Smooth muscle cell (in vitro differentiated cells): ENCODE measurements around the gene MICAL2. TPM values are rescaled to one million over a fixed set of nuclear protein-coding genes. Genes with fewer than 3 reads are reported as not detected.

Experiments
- DNase-seq: peaks from one replicate; lab custom pipeline; 2025; ENCODE audit not compliant: unreplicated experiment; lab: John Stamatoyannopoulos, UW
- H2AFZ ChIP-seq: fragments of 200-600 bp; sonication (generic); 2 replicates; pipeline ENCODE4 v1.6.0; 2016; ENCODE audit warnings: antibody characterized with exemption, low read depth, mild to moderate bottlenecking
- H3F3A ChIP-seq: fragments of 200-600 bp; sonication (generic); 2 replicates; pipeline ENCODE4 v1.6.0; 2017; ENCODE audit warnings: antibody characterized with exemption, low read depth
- H3K27ac ChIP-seq: fragments of 200-600 bp; sonication (generic); 2 replicates; pipeline ENCODE4 v1.5.1; 2016; ENCODE audit warnings: low read depth, mild to moderate bottlenecking
- H3K27me3 ChIP-seq: fragments of 200-600 bp; sonication (generic); 2 replicates; pipeline ENCODE4 v1.6.1; 2016; ENCODE audit warnings: low read depth, mild to moderate bottlenecking
- H3K36me3 ChIP-seq: fragments of 200-600 bp; sonication (generic); 2 replicates; pipeline ENCODE4 v1.5.1; 2016; ENCODE audit warnings: low read depth
- H3K4me1 ChIP-seq: fragments of 200-600 bp; sonication (generic); 2 replicates; pipeline ENCODE4 v1.5.1; 2016; ENCODE audit warnings: low read depth
- H3K4me2 ChIP-seq: fragments of 200-600 bp; sonication (generic); 2 replicates; pipeline ENCODE4 v1.6.0; 2016; ENCODE audit warnings: mild to moderate bottlenecking
- H3K4me3 ChIP-seq: fragments of 200-600 bp; sonication (generic); 2 replicates; pipeline ENCODE4 v1.5.1; 2016; ENCODE audit warnings: mild to moderate bottlenecking
- H3K79me2 ChIP-seq: fragments of 200-600 bp; sonication (generic); 2 replicates; pipeline ENCODE4 v1.6.0; 2016; ENCODE audit warnings: low read depth, mild to moderate bottlenecking
- H3K9ac ChIP-seq: fragments of 200-600 bp; sonication (generic); 2 replicates; pipeline ENCODE4 v1.6.0; 2016; ENCODE audit warnings: low read depth
- H3K9me3 ChIP-seq: fragments of 200-600 bp; sonication (generic); replicated peaks from 2 replicates; pipeline ENCODE4 v1.5.1; 2016; ENCODE audit warnings: low read depth
- H4K20me1 ChIP-seq: fragments of 200-600 bp; sonication (generic); 2 replicates; pipeline ENCODE4 v1.6.0; 2016; ENCODE audit warnings: low read depth
- CTCF ChIP-seq: fragments of 200-600 bp; sonication (generic); IDR thresholded peaks from 2 replicates; pipeline ENCODE4 v1.5.1; 2017; ENCODE audit warnings: borderline replicate concordance, mild to moderate bottlenecking, antibody characterized with exemption; ENCODE audit not compliant: insufficient read depth, poor library complexity, severe bottlenecking
- WGBS: methylation state at CpG from one replicate; pipeline ENCODE4 v1.1.7; 2016; ENCODE audit warnings: low lambda C conversion rate; 5-methylcytosine and 5-hydroxymethylcytosine counted together
- polyA plus RNA-seq: library from polyadenylated mRNA; unstranded; fragments of >200 nt; fragmentation: Nextera tagmentation; extraction: Ambion mirVana; gene quantifications from 2 replicates; pipeline ENCODE4 v1.2.1, GENCODE V29; 2016
- total RNA-seq: library from RNA; depleted of rRNA; stranded (reverse); fragments of >200 nt; gene quantifications from 2 replicates; pipeline ENCODE4 v1.2.3, GENCODE V29; 2014

Gene MICAL2
- total and polyA plus RNA-seq, 2 experiments from 2014 or later, result 161 to 287 TPM

- peaks cover 12% of the 10 kb centered on the region for H3K4me1 ChIP-seq
- over 99% methylated on average over 7 of the region's 7 CpGs for WGBS
These were observed 101.1 kb downstream of the MICAL2 start for GRCh38 chr11:12211331-12212065.

GRCh38 chr11:12212174-12212820 is 101.9 kb downstream of the MICAL2 start:
- no peak for TF ChIP-seq CTCF
- H3K27me3 ChIP-seq, result no peaks in the 10 kb centered on the region
- H3K79me2 ChIP-seq, result no peaks in the 10 kb centered on the region
- peak overlapping the region; percentile 6 for H3K9ac ChIP-seq
- H4K20me1 ChIP-seq, result no peaks in the 10 kb centered on the region
- peak overlapping the region; percentile 88 for H3K27ac ChIP-seq
- no peak overlapping the region for H3K4me3 ChIP-seq
- no peak for DNase-seq
- peaks cover 12% of the 10 kb centered on the region for H3F3A ChIP-seq
- WGBS, result 91% methylated on average over 7 of the region's 7 CpGs
- H3K4me1 ChIP-seq, result peaks cover 6% of the 10 kb centered on the region
- H2AFZ ChIP-seq, result no peak overlapping the region
- no peaks in the 10 kb centered on the region for H3K9me3 ChIP-seq
- H3K4me2 ChIP-seq, result no peak overlapping the region
- H3K36me3 ChIP-seq, result peaks cover 4% of the 10 kb centered on the region

More at GRCh38 chr11:12211331-12212065, 101.1 kb downstream of the MICAL2 start:
- Histone ChIP-seq H3K36me3 (peaks cover 4% of the 10 kb centered on the region), H3K27ac (peak overlapping the region; percentile 88), H3K9ac (no peak overlapping the region), H3K27me3 (no peaks in the 10 kb centered on the region), H3K79me2 (no peaks in the 10 kb centered on the region), H3F3A (peaks cover 18% of the 10 kb centered on the region), H3K4me3 (no peak overlapping the region), H3K4me2 (no peak overlapping the region), H2AFZ (no peak overlapping the region), H4K20me1 (no peaks in the 10 kb centered on the region), H3K9me3 (no peaks in the 10 kb centered on the region)
- TF ChIP-seq CTCF, result no peak
- DNase-seq, result no peak

- H3K9me3 ChIP-seq, result no peaks in the 10 kb centered on the region
- H3K27me3 ChIP-seq, result no peaks in the 10 kb centered on the region
- H3K4me3 ChIP-seq, result no peak overlapping the region
- H3F3A ChIP-seq, result peaks cover 12% of the 10 kb centered on the region
- 96% methylated on average over 5 of the region's 5 CpGs for WGBS
- no peaks in the 10 kb centered on the region for H3K79me2 ChIP-seq
- peak overlapping the region; percentile 88 for H3K27ac ChIP-seq
- peak overlapping the region; percentile 56 for H3K9ac ChIP-seq
- H3K4me1 ChIP-seq, result peaks cover 6% of the 10 kb centered on the region
- H4K20me1 ChIP-seq, result no peaks in the 10 kb centered on the region
- TF ChIP-seq CTCF, result no peak
- no peak overlapping the region for H2AFZ ChIP-seq
- no peak for DNase-seq
- no peak overlapping the region for H3K4me2 ChIP-seq
- peaks cover 4% of the 10 kb centered on the region for H3K36me3 ChIP-seq
These were observed 102.4 kb downstream of the MICAL2 start for GRCh38 chr11:12212821-12213185.

GRCh38 chr11:12213883-12214282 is 103.5 kb downstream of the MICAL2 start:
- Histone ChIP-seq H3K79me2 (no peaks in the 10 kb centered on the region), H4K20me1 (no peaks in the 10 kb centered on the region), H3K9me3 (no peaks in the 10 kb centered on the region), H3K4me2 (no peak overlapping the region), H3K27me3 (no peaks in the 10 kb centered on the region), H3K4me3 (no peak overlapping the region), H3K36me3 (peaks cover 2% of the 10 kb centered on the region), H3K4me1 (peaks cover 6% of the 10 kb centered on the region), H3F3A (peaks cover 12% of the 10 kb centered on the region), H2AFZ (no peak overlapping the region), H3K9ac (peak overlapping the region; percentile 56), H3K27ac (peak overlapping the region; percentile 88)
- TF ChIP-seq CTCF, result no peak
- 23% methylated on average over 5 of the region's 5 CpGs for WGBS
- no peak for DNase-seq
